GM23248 (cell line): ENCODE measurements around the gene MNX1.

Experiments
- EZH2 ChIP-seq: fragments of 200-600 bp; sonication (generic); IDR thresholded peaks from 2 replicates; pipeline ENCODE4 v1.6.1; 2018; ENCODE audit warnings: antibody characterized with exemption, mild to moderate bottlenecking; ENCODE audit not compliant: insufficient read depth, poor library complexity, severe bottlenecking
- EZH2phosphoT487 ChIP-seq: fragments of 200-600 bp; sonication (generic); IDR thresholded peaks from 2 replicates; pipeline ENCODE4 v1.6.1; 2018; ENCODE audit warnings: antibody characterized with exemption, moderate library complexity, mild to moderate bottlenecking, low read depth; ENCODE audit not compliant: insufficient read depth

DNA sequence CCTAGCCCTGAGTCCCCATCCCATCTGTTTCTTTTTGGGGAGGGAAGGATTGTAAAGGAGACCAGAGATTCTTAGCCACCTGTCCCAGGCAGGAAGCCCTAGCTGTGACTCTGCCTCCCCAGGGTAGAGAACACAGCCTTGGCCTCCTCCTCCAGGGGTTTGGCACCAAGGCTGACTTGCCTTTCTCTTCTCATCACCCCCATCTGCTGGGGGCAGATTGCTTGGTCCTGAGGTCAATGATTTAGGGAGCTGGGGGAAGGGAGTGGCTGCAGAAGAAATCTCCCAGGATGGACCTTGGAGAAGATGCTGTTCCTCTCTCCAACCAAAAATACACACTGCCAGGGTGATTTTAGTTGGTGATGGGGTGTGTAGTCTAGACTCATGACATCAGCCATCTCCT lies 2.6 kb upstream of the MNX1 start:
- TF ChIP-seq EZH2phosphoT487 (no peak), EZH2 (no peak)
